MM.1S (cell line): Measurements from ENCODE around the gene ARHGEF1.

Source experiments
- EZH2 ChIP-seq: fragments of 300-600 bp; sonication (generic); optimal IDR thresholded peaks from 2 replicates; pipeline ENCODE3; 2017; ENCODE audit warnings: low read depth, mild to moderate bottlenecking, antibody characterized with exemption, low read length, mixed read lengths
- EZH2phosphoT487 ChIP-seq: fragments of 300-600 bp; sonication (generic); IDR thresholded peaks from 2 replicates; pipeline ENCODE4 v1.6.1; 2018; ENCODE audit warnings: antibody characterized with exemption, low read length
- TF ChIP-seq, protein P1 (sequence below): fragments of 300-600 bp; sonication (generic); IDR thresholded peaks from 2 replicates; pipeline ENCODE4 v1.5.1; 2016; ENCODE audit warnings: antibody characterized with exemption, low read length, mixed read lengths

- TF ChIP-seq, protein P1, sequence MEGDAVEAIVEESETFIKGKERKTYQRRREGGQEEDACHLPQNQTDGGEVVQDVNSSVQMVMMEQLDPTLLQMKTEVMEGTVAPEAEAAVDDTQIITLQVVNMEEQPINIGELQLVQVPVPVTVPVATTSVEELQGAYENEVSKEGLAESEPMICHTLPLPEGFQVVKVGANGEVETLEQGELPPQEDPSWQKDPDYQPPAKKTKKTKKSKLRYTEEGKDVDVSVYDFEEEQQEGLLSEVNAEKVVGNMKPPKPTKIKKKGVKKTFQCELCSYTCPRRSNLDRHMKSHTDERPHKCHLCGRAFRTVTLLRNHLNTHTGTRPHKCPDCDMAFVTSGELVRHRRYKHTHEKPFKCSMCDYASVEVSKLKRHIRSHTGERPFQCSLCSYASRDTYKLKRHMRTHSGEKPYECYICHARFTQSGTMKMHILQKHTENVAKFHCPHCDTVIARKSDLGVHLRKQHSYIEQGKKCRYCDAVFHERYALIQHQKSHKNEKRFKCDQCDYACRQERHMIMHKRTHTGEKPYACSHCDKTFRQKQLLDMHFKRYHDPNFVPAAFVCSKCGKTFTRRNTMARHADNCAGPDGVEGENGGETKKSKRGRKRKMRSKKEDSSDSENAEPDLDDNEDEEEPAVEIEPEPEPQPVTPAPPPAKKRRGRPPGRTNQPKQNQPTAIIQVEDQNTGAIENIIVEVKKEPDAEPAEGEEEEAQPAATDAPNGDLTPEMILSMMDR: no peak
- TF ChIP-seq EZH2 (no peak), EZH2phosphoT487 (no peak)
Observed at GRCh38 chr19:41879080-41879479, 3.9 kb upstream of the ARHGEF1 start.
